Neural cell (in vitro differentiated cells): ENCODE data around the gene GATB. TPM values are rescaled to one million over a fixed set of nuclear protein-coding genes. Genes with fewer than 3 reads are reported as not detected.

ENCODE experiments used
- H2AFZ ChIP-seq: fragments of 200-600, 300-800 bp; sonication (generic), shearing (Covaris generic); 2 replicates; pipeline ENCODE4 v1.6.0; 2014; ENCODE audit warnings: low read depth, mild to moderate bottlenecking, antibody characterized with exemption, low read length, moderate library complexity
- H3F3A ChIP-seq: fragments of 200-600 bp; shearing (Covaris generic); 2 replicates; pipeline ENCODE4 v1.6.1; 2016; ENCODE audit warnings: mild to moderate bottlenecking, moderate library complexity, mixed read lengths, antibody characterized with exemption, low read length; ENCODE audit not compliant: insufficient read depth, poor library complexity, severe bottlenecking
- H3K27ac ChIP-seq: fragments of 200-600, 300-800 bp; sonication (generic), shearing (Covaris generic); 2 replicates; pipeline ENCODE4 v1.5.1; 2014; ENCODE audit warnings: mild to moderate bottlenecking, low read length, moderate library complexity
- H3K27me3 ChIP-seq: fragments of 300-800, 200-600 bp; sonication (generic), shearing (Covaris generic); 2 replicates; pipeline ENCODE4 v1.6.0; 2014; ENCODE audit warnings: mild to moderate bottlenecking, low read depth, low read length, moderate library complexity; ENCODE audit not compliant: insufficient read depth
- H3K36me3 ChIP-seq: fragments of 300-800, 200-600 bp; sonication (generic), shearing (Covaris generic); 2 replicates; pipeline ENCODE4 v1.5.1; 2014; ENCODE audit warnings: mild to moderate bottlenecking, antibody characterized with exemption, low read length, moderate library complexity; ENCODE audit not compliant: insufficient read depth
- H3K4me2 ChIP-seq: fragments of 300-800, 200-600 bp; sonication (generic), shearing (Covaris generic); 2 replicates; pipeline ENCODE4 v1.6.0; 2014; ENCODE audit warnings: mild to moderate bottlenecking, low read length
- H3K4me3 ChIP-seq: fragments of 300-800, 200-600 bp; sonication (generic), shearing (Covaris generic); 2 replicates; pipeline ENCODE4 v1.5.1; 2014; ENCODE audit warnings: mild to moderate bottlenecking, low read length, moderate library complexity
- H3K79me2 ChIP-seq: fragments of 200-600 bp; shearing (Covaris generic); replicated peaks from 2 replicates; pipeline ENCODE4 v1.6.0; 2014; ENCODE audit warnings: mild to moderate bottlenecking, low read length, moderate library complexity; ENCODE audit not compliant: insufficient read depth
- H3K9ac ChIP-seq: fragments of 300-800, 200-600 bp; sonication (generic), shearing (Covaris generic); 2 replicates; pipeline ENCODE4 v1.6.1; 2016; ENCODE audit warnings: mild to moderate bottlenecking, low read length, mixed read lengths
- H3K9me2 ChIP-seq: fragments of 200-600 bp; shearing (Covaris generic); 2 replicates; pipeline ENCODE4 v1.6.1; 2016; ENCODE audit warnings: mild to moderate bottlenecking, low read length, mixed read lengths; ENCODE audit not compliant: insufficient read depth
- H3K9me3 ChIP-seq: fragments of 200-600, 300-800 bp; sonication (generic), shearing (Covaris generic); 2 replicates; pipeline ENCODE4 v1.6.1; 2016; ENCODE audit warnings: mild to moderate bottlenecking, mixed run types, low read length, moderate library complexity, mixed read lengths
- H4K20me1 ChIP-seq: fragments of 200-600 bp; shearing (Covaris generic); 2 replicates; pipeline ENCODE4 v1.6.1; 2016; ENCODE audit warnings: mild to moderate bottlenecking, mixed run types; ENCODE audit not compliant: insufficient read depth
- EP300 ChIP-seq: fragments of 450-650 bp; conservative IDR thresholded peaks from 2 replicates; pipeline ENCODE4 v1.6.1; 2014; ENCODE audit warnings: antibody characterized with exemption, mild to moderate bottlenecking, moderate library complexity; ENCODE audit not compliant: poor library complexity, severe bottlenecking
- EZH2 ChIP-seq: fragments of 200-600, 300-800 bp; shearing (Covaris generic), sonication (generic); IDR thresholded peaks from 2 replicates; pipeline ENCODE4 v1.6.1; 2014; ENCODE audit warnings: antibody characterized with exemption, low read length, borderline replicate concordance, mild to moderate bottlenecking; ENCODE audit not compliant: insufficient read depth, poor library complexity, severe bottlenecking
- MXI1 ChIP-seq: fragments of 450-650 bp; conservative IDR thresholded peaks from 2 replicates; pipeline ENCODE4 v1.6.1; 2014; ENCODE audit warnings: antibody characterized with exemption, mild to moderate bottlenecking; ENCODE audit not compliant: poor library complexity, severe bottlenecking
- POLR2AphosphoS5 ChIP-seq: IDR thresholded peaks from 2 replicates; pipeline ENCODE4 v1.6.1; 2012
- RAD21 ChIP-seq: fragments of 450-650 bp; conservative IDR thresholded peaks from 2 replicates; pipeline ENCODE4 v1.6.1; 2014; ENCODE audit warnings: antibody characterized with exemption, mild to moderate bottlenecking, moderate library complexity
- SMC3 ChIP-seq: fragments of 450-650 bp; conservative IDR thresholded peaks from 2 replicates; pipeline ENCODE4 v1.6.1; 2014; ENCODE audit warnings: antibody characterized with exemption, mild to moderate bottlenecking, moderate library complexity; ENCODE audit not compliant: poor library complexity
- TAF1 ChIP-seq: IDR thresholded peaks from 2 replicates; pipeline ENCODE4 v1.6.1; 2012; ENCODE audit warnings: low read depth
- polyA plus RNA-seq: library from polyadenylated mRNA; depleted of rRNA; stranded (reverse); fragments of >200 nt; gene quantifications from 2 replicates; pipeline ENCODE4 v1.2.3, GENCODE V29; 2014
- TF ChIP-seq, protein P1 (sequence below): IDR thresholded peaks from 2 replicates; pipeline ENCODE4 v1.6.1; 2012; ENCODE audit warnings: borderline replicate concordance
- TF ChIP-seq, protein P2 (sequence below): fragments of 450-650 bp; IDR thresholded peaks from 2 replicates; pipeline ENCODE4 v1.5.1; 2014; ENCODE audit warnings: antibody characterized with exemption, mild to moderate bottlenecking, moderate library complexity; ENCODE audit not compliant: poor library complexity, severe bottlenecking

Gene GATB
- polyA plus RNA-seq, 1 donor from 2014 or later, result 15.3 TPM

DNA sequence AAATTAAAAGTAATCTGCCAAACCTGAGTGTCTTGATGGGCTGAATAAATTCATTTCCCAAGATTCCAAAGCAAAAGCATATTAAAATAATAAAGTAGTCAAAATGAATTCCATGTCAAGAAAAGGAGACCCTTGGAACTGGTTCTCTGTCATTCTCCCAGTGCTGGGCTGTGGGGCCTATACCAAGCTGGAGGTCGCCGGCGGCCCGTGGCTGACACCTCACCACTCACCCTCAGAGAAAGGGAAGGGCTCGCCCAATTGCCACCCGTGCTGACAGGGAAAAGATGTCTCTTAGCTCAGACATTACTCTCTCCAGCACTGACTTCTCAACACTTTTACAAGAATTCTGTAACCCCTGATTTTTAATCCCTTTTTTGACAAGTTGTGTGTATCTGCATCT, 51.7 kb downstream of the GATB start:
- Histone ChIP-seq H3F3A (no peaks in the 10 kb centered on the region), H3K36me3 (no peaks in the 10 kb centered on the region), H3K4me3 (no peak overlapping the region), H3K27me3 (no peaks in the 10 kb centered on the region), H3K9me3 (no peaks in the 10 kb centered on the region), H3K9me2 (no peaks in the 10 kb centered on the region), H2AFZ (no peak overlapping the region), H3K27ac (no peak overlapping the region), H3K79me2 (no peaks in the 10 kb centered on the region), H3K9ac (no peak overlapping the region), H3K4me2 (no peak overlapping the region), H4K20me1 (no peaks in the 10 kb centered on the region)
- TF ChIP-seq, protein P1, sequence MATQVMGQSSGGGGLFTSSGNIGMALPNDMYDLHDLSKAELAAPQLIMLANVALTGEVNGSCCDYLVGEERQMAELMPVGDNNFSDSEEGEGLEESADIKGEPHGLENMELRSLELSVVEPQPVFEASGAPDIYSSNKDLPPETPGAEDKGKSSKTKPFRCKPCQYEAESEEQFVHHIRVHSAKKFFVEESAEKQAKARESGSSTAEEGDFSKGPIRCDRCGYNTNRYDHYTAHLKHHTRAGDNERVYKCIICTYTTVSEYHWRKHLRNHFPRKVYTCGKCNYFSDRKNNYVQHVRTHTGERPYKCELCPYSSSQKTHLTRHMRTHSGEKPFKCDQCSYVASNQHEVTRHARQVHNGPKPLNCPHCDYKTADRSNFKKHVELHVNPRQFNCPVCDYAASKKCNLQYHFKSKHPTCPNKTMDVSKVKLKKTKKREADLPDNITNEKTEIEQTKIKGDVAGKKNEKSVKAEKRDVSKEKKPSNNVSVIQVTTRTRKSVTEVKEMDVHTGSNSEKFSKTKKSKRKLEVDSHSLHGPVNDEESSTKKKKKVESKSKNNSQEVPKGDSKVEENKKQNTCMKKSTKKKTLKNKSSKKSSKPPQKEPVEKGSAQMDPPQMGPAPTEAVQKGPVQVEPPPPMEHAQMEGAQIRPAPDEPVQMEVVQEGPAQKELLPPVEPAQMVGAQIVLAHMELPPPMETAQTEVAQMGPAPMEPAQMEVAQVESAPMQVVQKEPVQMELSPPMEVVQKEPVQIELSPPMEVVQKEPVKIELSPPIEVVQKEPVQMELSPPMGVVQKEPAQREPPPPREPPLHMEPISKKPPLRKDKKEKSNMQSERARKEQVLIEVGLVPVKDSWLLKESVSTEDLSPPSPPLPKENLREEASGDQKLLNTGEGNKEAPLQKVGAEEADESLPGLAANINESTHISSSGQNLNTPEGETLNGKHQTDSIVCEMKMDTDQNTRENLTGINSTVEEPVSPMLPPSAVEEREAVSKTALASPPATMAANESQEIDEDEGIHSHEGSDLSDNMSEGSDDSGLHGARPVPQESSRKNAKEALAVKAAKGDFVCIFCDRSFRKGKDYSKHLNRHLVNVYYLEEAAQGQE, result no peak
- no peak for TF ChIP-seq TAF1
- no peak for TF ChIP-seq EP300
- TF ChIP-seq EZH2, result no peak
- no peak for TF ChIP-seq POLR2AphosphoS5
- TF ChIP-seq RAD21, result no peak
- TF ChIP-seq, protein P2, sequence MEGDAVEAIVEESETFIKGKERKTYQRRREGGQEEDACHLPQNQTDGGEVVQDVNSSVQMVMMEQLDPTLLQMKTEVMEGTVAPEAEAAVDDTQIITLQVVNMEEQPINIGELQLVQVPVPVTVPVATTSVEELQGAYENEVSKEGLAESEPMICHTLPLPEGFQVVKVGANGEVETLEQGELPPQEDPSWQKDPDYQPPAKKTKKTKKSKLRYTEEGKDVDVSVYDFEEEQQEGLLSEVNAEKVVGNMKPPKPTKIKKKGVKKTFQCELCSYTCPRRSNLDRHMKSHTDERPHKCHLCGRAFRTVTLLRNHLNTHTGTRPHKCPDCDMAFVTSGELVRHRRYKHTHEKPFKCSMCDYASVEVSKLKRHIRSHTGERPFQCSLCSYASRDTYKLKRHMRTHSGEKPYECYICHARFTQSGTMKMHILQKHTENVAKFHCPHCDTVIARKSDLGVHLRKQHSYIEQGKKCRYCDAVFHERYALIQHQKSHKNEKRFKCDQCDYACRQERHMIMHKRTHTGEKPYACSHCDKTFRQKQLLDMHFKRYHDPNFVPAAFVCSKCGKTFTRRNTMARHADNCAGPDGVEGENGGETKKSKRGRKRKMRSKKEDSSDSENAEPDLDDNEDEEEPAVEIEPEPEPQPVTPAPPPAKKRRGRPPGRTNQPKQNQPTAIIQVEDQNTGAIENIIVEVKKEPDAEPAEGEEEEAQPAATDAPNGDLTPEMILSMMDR, result no peak
- no peak for TF ChIP-seq MXI1
- no peak for TF ChIP-seq SMC3

DNA sequence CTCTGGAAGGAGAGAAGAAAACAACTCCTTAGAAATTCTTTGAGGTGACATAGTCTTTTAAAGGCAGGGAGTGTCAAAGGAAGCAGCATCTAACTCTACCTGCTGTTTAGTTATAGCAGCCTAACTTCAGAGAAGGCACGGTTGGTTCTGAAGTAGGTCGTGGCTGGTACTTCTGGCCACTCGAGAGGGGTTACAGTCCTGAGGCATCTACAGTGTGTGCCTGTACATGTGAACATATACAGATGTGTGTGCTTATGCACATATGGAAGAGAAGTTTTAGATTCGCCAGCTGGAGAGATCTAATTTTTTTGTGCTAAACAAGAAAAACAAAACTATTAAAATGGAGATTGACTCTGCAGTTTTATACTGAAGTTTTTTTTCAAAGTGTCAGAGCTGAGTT, 52.7 kb downstream of the GATB start:
- Histone ChIP-seq H2AFZ (no peak overlapping the region), H3K27me3 (no peaks in the 10 kb centered on the region), H3K79me2 (no peaks in the 10 kb centered on the region), H3K4me3 (no peak overlapping the region), H3K4me2 (no peak overlapping the region), H3K36me3 (no peaks in the 10 kb centered on the region), H3K9ac (no peak overlapping the region), H4K20me1 (no peaks in the 10 kb centered on the region), H3K9me3 (no peaks in the 10 kb centered on the region), H3F3A (no peaks in the 10 kb centered on the region), H3K9me2 (no peaks in the 10 kb centered on the region), H3K27ac (no peak overlapping the region)
- no peak for TF ChIP-seq RAD21
- TF ChIP-seq SMC3, result no peak
- TF ChIP-seq, protein P2, result no peak
- TF ChIP-seq MXI1, result no peak
- TF ChIP-seq, protein P1, result no peak
- TF ChIP-seq TAF1, result no peak
- TF ChIP-seq EP300, result no peak
- TF ChIP-seq EZH2, result no peak
- TF ChIP-seq POLR2AphosphoS5, result no peak
